Measurements from ENCODE around the gene PPARGC1A. TPM values are rescaled to one million over a fixed set of nuclear protein-coding genes. Genes with fewer than 3 reads are reported as not detected.

The PPARGC1A gene
- total RNA-seq, 4 donors from 2014 or later = 13.8 to 22.8 (median 17.1) TPM

GRCh38 chr4:23747281-23747735, 142.5 kb downstream of the PPARGC1A start:
- intact Hi-C loops (cut with DNase I) = no loop called here
- Histone ChIP-seq H3K36me3 (no peaks in the 10 kb centered on the region), H3K9me3 (no peaks in the 10 kb centered on the region), H3K27ac (replicated peaks in 1 of 4) (no peak overlapping the region), H3K27me3 (no peaks in the 10 kb centered on the region), H3K4me1 (peaks cover 0 to 14% (median 14%) of the 10 kb centered on the region in 4 donors), H3K4me3 (no peak overlapping the region)
- TF ChIP-seq EP300 (IDR thresholded peaks at IDR 0.05) = no peak
- no peak for TF ChIP-seq POLR2A (IDR thresholded peaks at IDR 0.05; ENCODE audit: low read depth)
- no peak for TF ChIP-seq POLR2AphosphoS5 (IDR thresholded peaks at IDR 0.05)
- no peak for TF ChIP-seq CTCF (IDR thresholded peaks at IDR 0.05)
- no peak for DNase-seq (ENCODE audit: extremely low spot score)
- WGBS = 34% methylated on average over 2 of the region's 2 CpGs

GRCh38 chr4:23746672-23747071, 143.2 kb downstream of the PPARGC1A start:
- intact Hi-C loops (cut with DNase I) = no loop called here
- H3K27me3 ChIP-seq = no peaks in the 10 kb centered on the region
- WGBS = 94% methylated on average over 2 of the region's 2 CpGs
- TF ChIP-seq CTCF (IDR thresholded peaks at IDR 0.05) = no peak
- no peak for TF ChIP-seq EP300 (IDR thresholded peaks at IDR 0.05)
- TF ChIP-seq POLR2AphosphoS5 (IDR thresholded peaks at IDR 0.05) = no peak
- TF ChIP-seq POLR2A (IDR thresholded peaks at IDR 0.05; ENCODE audit: low read depth) = no peak
- no peak overlapping the region for H3K4me3 ChIP-seq
- no peaks in the 10 kb centered on the region for H3K9me3 ChIP-seq
- peaks cover 0 to 14% (median 14%) of the 10 kb centered on the region in 4 donors for H3K4me1 ChIP-seq
- H3K36me3 ChIP-seq = no peaks in the 10 kb centered on the region
- H3K27ac ChIP-seq (replicated peaks in 1 of 4) = no peak overlapping the region
- DNase-seq (ENCODE audit: extremely low spot score) = no peak

GRCh38 chr4:23746027-23746426, 143.8 kb downstream of the PPARGC1A start:
- no peaks in the 10 kb centered on the region for H3K27me3 ChIP-seq
- intact Hi-C loops (cut with DNase I) = no loop called here
- no peak for DNase-seq (ENCODE audit: extremely low spot score)
- H3K27ac ChIP-seq (replicated peaks in 1 of 4) = no peak overlapping the region
- no peaks in the 10 kb centered on the region for H3K36me3 ChIP-seq
- TF ChIP-seq EP300 (IDR thresholded peaks at IDR 0.05) (no peak), POLR2A (IDR thresholded peaks at IDR 0.05; ENCODE audit: low read depth) (no peak), CTCF (IDR thresholded peaks at IDR 0.05) (no peak), POLR2AphosphoS5 (IDR thresholded peaks at IDR 0.05) (no peak)
- H3K9me3 ChIP-seq = no peaks in the 10 kb centered on the region
- H3K4me1 ChIP-seq = peaks cover 0 to 14% (median 14%) of the 10 kb centered on the region in 4 donors
- WGBS = 88% methylated on average over 3 of the region's 3 CpGs
- no peak overlapping the region for H3K4me3 ChIP-seq

GRCh38 chr4:23745377-23745776, 144.5 kb downstream of the PPARGC1A start:
- Histone ChIP-seq H3K27ac (replicated peaks in 1 of 4) (no peak overlapping the region), H3K9me3 (no peaks in the 10 kb centered on the region), H3K27me3 (no peaks in the 10 kb centered on the region), H3K4me3 (no peak overlapping the region), H3K4me1 (peaks cover 0 to 14% (median 14%) of the 10 kb centered on the region in 4 donors), H3K36me3 (no peaks in the 10 kb centered on the region)
- WGBS = 96% methylated on average over 3 of the region's 3 CpGs
- no peak for TF ChIP-seq POLR2AphosphoS5 (IDR thresholded peaks at IDR 0.05)
- no peak for TF ChIP-seq POLR2A (IDR thresholded peaks at IDR 0.05; ENCODE audit: low read depth)
- TF ChIP-seq EP300 (IDR thresholded peaks at IDR 0.05) = no peak
- no peak for TF ChIP-seq CTCF (IDR thresholded peaks at IDR 0.05)
- no peak for DNase-seq (ENCODE audit: extremely low spot score)
- intact Hi-C loops (cut with DNase I) = no loop called here
